ENCODE measurements around the gene DPP7. TPM values are rescaled to one million over a fixed set of nuclear protein-coding genes. Genes with fewer than 3 reads are reported as not detected.

DPP7 gene
- 73.7 and 133 TPM in 2 replicates for total RNA-seq

GRCh38 chr9:137114613-137115393, at the start of gene DPP7:
Gene DPP7 (minus strand): TSS chr9:137114733. CDS start chr9:137114713, 20 bp downstream.
- no peak for DNase-seq (ENCODE audit: low read depth, low spot score)

- no peak for DNase-seq (ENCODE audit: low read depth, low spot score)
Observed at GRCh38 chr9:137163805-137164204, 49.3 kb upstream of the DPP7 start.

GRCh38 chr9:137163365-137163715, 48.8 kb upstream of the DPP7 start:
- no peak for DNase-seq (ENCODE audit: low read depth, low spot score)

- no peak for DNase-seq (ENCODE audit: low read depth, low spot score)
Observed at GRCh38 chr9:137162505-137163364, 48.2 kb upstream of the DPP7 start.

- no peak for DNase-seq (ENCODE audit: low read depth, low spot score)
Observed at GRCh38 chr9:137161558-137162486, 47.3 kb upstream of the DPP7 start.

- no peak for DNase-seq (ENCODE audit: low read depth, low spot score)
Observed at GRCh38 chr9:137160716-137161557, 46.4 kb upstream of the DPP7 start.

GRCh38 chr9:137160054-137160425, 45.5 kb upstream of the DPP7 start:
- DNase-seq (ENCODE audit: low read depth, low spot score): no peak

- no peak for DNase-seq (ENCODE audit: low read depth, low spot score)
Observed at GRCh38 chr9:137159105-137160053, 44.8 kb upstream of the DPP7 start.

GRCh38 chr9:137158625-137159024, 44.1 kb upstream of the DPP7 start:
- DNase-seq (ENCODE audit: low read depth, low spot score): no peak

GRCh38 chr9:137157618-137158415, 43.3 kb upstream of the DPP7 start:
- DNase-seq (ENCODE audit: low read depth, low spot score): no peak

GRCh38 chr9:137156567-137157375, 42.2 kb upstream of the DPP7 start:
- no peak for DNase-seq (ENCODE audit: low read depth, low spot score)

- no peak for DNase-seq (ENCODE audit: low read depth, low spot score)
Observed at GRCh38 chr9:137152844-137153405, 38.4 kb upstream of the DPP7 start.

- no peak for DNase-seq (ENCODE audit: low read depth, low spot score)
Observed at GRCh38 chr9:137150617-137151457, 36.3 kb upstream of the DPP7 start.

GRCh38 chr9:137149942-137150616, 35.5 kb upstream of the DPP7 start:
- no peak for DNase-seq (ENCODE audit: low read depth, low spot score)

- DNase-seq (ENCODE audit: low read depth, low spot score): no peak
Observed at GRCh38 chr9:137149363-137149762, 34.8 kb upstream of the DPP7 start.

- DNase-seq (ENCODE audit: low read depth, low spot score): no peak
Observed at GRCh38 chr9:137148661-137149060, 34.1 kb upstream of the DPP7 start.
